Stimulated activated CD4-positive, alpha-beta T cell treated with anti-CD3 and anti-CD28 coated beads, Interleukin-12 subunit alpha, Interleukin-12 subunit beta, amount 100 ng/mL, for 24 hours (primary cell): ENCODE data around the gene CDKAL1.

Source experiments
- DNase-seq, 2 experiments: peaks; one replicate each; pipeline ENCODE4 v3.0.0-alpha.2; 2020; ENCODE audit warnings: low read depth in 2 of 2

The CDKAL1 gene

DNA sequence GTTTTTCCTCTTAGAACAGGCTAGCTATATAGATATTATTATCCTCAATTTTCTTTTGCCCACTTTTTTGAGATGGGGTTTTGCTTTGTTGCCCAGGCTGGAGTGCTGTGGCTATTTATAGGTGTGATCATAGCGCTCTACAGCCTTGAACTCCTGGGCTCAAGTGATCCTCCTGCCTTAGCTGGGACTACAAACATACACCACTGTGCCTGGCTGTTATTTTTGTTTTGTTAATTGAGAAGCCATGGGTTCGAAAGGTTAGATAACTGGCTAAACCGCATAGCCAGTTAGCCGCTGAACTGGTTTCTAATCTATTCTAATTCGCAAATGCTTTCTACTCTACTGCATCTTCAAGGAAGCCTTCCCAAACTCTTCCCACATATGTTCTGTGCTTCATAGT is 425.8 kb downstream of the CDKAL1 start:
- no peak for DNase-seq

GRCh38 chr6:20965276-20965675 is 431.0 kb downstream of the CDKAL1 start:
- no peak for DNase-seq

DNA sequence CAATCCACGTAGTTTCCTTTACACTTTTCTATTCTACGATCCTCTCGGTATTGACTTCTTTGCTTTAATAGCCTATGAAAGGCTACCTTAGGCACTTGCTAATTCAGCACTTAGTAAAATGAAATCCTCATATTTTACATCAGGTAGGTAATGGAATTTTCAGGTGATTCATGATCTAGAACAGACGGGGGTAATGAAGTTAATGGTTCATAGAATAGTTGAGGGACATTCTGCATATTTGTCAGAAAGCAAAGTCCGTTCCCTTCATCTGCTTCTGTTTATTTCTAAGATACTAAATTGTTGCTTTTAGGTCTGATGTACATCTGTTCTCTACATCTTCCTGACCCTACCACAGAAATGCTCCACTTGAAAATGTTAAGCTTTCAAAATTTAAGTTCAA is 431.7 kb downstream of the CDKAL1 start:
- no peak for DNase-seq

DNA sequence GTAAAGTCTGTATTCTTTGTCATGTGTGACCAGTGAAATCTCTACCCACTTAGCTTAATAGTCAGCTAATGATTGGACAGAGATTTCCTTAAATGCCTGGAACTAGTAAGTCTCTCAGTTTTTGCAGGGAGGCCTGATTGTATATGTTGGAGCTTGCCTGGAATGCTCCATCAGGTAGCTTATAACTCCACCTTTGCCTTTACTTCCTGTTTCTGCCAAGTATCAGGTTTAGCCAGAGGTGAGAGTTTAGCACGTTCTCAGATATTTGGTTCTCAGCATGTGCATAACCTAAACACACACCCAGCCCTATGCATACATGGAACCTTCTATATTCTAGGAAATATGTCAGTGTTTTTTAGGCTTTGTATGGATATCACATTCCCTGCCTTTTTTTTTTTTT is 435.3 kb downstream of the CDKAL1 start:
- no peak for DNase-seq

GRCh38 chr6:20976391-20976918 is 442.2 kb downstream of the CDKAL1 start:
- no peak for DNase-seq

DNA sequence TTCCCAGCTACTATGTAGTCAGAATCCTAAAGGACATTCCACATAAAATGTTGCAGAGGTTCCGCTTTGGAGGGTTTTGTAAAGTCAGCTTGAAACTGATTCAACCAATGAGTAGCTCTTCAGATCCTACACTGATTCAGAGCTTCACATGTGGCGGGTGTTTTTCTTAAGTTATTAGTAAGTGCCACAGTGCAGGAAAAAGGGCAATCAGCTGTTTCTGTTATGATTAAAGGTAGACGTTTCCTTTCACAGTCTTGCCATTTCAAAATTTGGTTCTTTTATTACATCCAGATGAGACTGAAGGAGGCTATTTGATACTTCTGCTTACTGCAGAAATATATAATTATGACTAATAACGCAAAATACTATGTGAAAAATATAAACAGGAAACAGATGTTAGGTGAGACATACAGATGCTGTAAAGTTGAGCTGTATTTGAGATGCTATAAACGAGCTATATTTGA is 443.9 kb downstream of the CDKAL1 start:
- DNase-seq: no peak

DNA sequence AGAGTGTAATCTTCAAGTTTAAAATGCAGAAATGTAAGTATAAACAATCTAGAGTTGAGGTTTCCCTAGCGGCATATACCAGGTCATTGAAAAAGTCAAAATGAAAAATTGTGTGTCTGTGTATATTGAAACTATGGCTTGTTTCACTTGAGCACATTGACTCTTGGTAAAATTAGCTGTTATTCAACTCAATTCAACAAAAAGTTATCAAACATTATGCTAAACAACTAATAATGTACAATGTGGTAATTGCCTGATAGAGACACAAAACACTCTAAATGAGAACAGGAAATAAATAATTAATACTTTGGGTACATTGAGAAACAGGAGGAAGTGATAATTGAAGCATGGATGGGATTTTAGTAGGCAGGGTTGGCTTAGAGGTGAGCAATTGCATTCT is 444.8 kb downstream of the CDKAL1 start:
- DNase-seq: no peak

DNA sequence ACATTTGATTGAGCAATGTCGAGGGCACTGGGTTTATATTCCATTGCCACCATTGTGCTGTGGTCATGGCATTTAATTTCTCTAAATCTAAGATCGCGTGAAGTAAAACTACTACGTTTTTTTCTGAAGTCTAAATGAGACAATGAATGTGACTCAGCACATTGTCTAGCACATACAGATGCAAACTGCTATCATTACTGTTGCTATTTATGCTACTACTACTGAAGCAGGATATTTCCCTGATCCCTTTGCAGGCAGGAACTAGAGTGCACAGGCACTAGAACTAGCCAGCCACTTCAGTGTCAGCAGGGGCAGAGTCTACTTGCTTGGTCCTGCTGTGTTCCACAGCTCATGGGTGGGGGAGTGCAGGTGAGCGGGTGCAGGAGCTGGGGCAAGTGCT is 449.7 kb downstream of the CDKAL1 start:
- DNase-seq: no peak

DNA sequence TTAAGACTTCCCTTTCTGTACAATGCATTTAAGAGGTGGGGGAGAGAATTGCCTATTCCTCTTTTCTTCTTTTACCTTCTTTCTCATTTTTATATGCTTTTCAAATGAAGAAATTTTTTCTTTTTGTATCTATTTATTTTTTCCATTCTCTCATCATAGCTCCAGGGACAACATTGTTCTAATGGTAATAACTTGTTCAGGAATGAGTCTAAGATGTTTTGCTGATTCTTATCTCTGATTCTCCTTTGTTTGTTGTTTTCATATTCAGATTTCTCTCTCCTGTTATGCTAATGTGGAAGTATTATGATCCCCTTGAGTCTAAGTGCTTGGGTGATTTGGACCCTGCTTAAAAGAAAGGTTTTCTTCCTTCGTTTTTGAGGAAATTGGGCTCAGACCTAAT is 451.6 kb downstream of the CDKAL1 start:
- no peak for DNase-seq

GRCh38 chr6:20991910-20992309 is 457.7 kb downstream of the CDKAL1 start:
- no peak for DNase-seq

GRCh38 chr6:20996099-20996498 is 461.8 kb downstream of the CDKAL1 start:
- DNase-seq: no peak

- DNase-seq: no peak
Observed at GRCh38 chr6:20997143-20997769, 463.0 kb downstream of the CDKAL1 start.

DNA sequence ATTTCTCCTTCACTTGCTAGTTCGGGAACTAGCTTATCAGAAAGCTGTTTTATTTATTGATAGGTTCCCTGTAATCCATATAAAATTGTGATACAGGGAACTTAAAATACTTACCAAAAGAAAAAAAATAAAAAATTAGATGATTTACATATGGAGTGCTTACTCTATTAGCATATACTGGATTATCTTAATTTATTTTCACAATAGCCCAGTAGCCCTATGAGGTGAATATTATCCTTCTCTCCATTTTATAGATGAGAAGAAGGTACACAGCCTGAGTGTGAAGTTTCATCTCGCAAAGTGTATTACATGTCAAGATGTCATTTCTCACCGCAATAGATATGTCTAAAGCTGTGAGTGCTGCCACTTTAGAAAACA is 463.5 kb downstream of the CDKAL1 start:
- DNase-seq: no peak

- DNase-seq: no peak
Observed at GRCh38 chr6:20998748-20999448, 464.6 kb downstream of the CDKAL1 start.

DNA sequence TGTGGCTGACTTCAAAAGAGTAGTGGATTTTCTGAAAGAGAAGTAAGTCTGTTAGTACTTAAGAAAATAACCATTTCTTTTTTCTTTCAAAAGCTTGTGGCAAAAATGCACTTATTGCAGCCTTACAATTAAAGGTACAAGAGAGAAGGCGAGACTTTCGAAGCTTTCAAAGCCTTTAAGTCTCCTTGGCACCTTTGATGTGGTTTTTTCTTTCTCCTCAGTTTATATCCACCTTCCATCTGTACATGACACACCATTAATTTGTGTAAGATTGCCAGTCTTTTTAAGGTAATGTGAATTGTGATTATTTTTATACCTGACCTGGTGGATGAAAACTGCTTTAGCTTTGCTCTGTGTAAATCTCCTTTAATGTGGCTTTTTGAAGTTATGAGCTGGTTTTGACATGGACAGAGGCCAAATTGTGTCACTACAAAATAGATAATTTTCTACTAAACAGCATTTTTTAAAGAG is 466.1 kb downstream of the CDKAL1 start:
- DNase-seq: no peak

GRCh38 chr6:21001736-21002135 is 467.5 kb downstream of the CDKAL1 start:
- no peak for DNase-seq

- no peak for DNase-seq
Observed at GRCh38 chr6:21003780-21004541, 469.7 kb downstream of the CDKAL1 start.

DNA sequence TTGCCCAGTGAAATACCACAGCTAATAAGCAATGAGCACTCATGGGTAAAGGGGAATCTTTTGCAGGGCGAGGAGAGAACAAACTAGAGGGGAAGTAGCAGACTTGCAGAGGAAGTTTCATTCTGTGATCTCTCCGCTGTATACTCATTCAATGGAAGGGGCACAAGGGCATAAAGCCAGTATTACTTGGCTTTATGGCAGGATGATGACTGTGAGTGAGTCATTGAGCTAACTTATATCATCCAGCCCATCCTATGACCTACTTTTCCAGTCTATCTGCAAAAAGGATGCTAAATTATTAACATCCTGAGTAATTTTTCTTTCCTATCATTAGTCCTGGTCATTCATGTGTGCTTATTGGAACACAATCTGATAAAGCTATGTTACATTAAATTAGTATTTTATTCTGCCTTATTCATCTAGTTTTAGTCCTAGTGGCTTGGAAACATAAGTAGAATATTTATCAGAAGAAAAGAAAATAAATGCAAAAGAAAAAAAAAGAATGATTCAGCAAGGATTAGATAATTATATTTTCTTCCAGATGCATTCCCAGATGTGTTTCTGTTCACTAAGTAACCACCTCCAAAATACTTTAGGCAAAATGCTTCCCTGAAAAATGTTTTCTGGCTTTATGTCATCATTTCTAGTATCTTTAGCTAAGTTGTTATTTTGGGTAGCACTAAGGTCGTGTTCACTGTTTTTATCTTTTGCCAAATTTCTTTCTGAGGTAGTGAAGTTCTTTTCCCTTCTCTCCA is 471.7 kb downstream of the CDKAL1 start:
- no peak for DNase-seq

DNA sequence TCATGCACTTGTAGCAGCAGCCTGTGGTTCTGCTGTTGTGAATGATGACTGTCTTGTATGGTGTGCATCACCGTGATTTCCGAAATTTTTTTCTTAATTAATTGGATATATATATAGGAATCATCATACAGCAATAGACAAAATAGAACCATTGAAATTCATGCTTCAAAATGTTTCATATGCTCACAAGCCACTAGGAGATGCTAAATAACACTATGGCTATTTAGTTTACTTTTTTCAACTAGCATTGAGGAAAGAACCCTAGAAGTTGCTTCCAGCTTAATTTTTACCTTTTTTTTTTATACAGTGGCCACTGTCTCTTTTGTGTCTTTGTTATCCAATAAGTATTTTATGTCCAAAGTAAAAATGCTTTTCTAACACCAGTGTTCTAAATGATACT is 485.4 kb downstream of the CDKAL1 start:
- DNase-seq: no peak

DNA sequence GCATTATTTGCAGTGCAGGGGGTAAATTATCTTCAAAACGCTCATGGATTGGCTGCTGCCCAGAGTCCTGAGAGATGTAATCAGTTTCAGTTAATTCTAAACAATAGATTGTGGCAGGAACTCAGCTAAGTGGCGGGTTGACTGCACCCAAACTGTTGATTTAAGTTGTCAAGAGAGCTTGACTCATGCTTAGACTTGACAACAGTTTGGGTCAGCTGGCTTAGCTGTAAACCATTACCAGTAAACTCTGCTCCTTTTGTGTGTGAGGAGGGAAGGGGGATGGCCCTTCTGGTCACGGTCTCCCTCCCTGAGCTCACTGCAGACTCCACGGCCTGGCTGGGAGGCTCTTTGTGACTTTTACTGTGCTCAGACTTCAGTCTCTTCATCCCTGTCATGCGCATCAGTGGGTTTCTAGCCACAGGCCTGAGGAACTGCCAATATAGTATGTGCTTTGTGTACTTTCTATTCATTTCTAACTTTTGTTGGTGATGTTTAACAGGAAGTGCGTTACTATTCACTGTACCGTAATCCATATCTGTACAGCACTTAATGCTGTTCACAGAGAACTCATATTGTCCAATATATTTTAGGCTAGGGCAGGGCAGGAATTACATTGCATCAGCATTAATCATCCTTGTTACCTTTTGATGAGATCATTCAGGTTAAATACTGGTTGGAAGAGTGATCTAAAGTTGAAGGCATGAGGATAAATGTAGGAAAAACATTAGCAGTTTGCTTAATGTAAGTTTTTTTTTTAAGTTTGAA is 488.3 kb downstream of the CDKAL1 start:
- no peak for DNase-seq

DNA sequence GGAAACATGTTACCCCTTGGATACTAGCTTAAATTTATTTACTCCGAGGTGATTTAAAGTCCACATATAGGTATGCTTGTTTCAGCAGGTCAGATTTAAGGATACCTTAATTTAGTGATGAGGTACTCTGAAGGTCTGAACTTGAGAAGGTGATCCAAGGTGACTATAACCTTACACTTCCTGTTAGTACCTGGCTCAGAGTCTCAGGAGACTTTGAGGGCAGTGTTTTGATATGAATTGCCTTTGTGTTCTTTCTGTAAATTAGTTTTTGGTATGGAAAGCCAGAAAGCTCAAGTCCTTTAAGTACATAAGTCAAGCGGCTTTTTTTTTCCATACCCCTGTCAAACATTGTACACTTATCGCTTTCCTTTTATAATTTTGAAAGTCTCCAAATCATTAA is 489.0 kb downstream of the CDKAL1 start:
- DNase-seq: no peak
